Neural cell (in vitro differentiated cells): Measurements from ENCODE around the gene GIPC3.

Experiments
- EZH2 ChIP-seq: fragments of 200-600, 300-800 bp; shearing (Covaris generic), sonication (generic); IDR thresholded peaks from 2 replicates; pipeline ENCODE4 v1.6.1; 2014; ENCODE audit warnings: antibody characterized with exemption, low read length, borderline replicate concordance, mild to moderate bottlenecking; ENCODE audit not compliant: insufficient read depth, poor library complexity, severe bottlenecking
- POLR2AphosphoS5 ChIP-seq: IDR thresholded peaks from 2 replicates; pipeline ENCODE4 v1.6.1; 2012
- TAF1 ChIP-seq: IDR thresholded peaks from 2 replicates; pipeline ENCODE4 v1.6.1; 2012; ENCODE audit warnings: low read depth
- TF ChIP-seq, protein P1 (sequence below): fragments of 450-650 bp; IDR thresholded peaks from 2 replicates; pipeline ENCODE4 v1.5.1; 2014; ENCODE audit warnings: antibody characterized with exemption, mild to moderate bottlenecking, moderate library complexity; ENCODE audit not compliant: poor library complexity, severe bottlenecking

GRCh38 chr19:3606690-3607289, 21.5 kb downstream of the GIPC3 start, which contains the start of gene TBXA2R:
- TF ChIP-seq EZH2 (no peak), TAF1 (no peak), POLR2AphosphoS5 (no peak)
- TF ChIP-seq, protein P1, sequence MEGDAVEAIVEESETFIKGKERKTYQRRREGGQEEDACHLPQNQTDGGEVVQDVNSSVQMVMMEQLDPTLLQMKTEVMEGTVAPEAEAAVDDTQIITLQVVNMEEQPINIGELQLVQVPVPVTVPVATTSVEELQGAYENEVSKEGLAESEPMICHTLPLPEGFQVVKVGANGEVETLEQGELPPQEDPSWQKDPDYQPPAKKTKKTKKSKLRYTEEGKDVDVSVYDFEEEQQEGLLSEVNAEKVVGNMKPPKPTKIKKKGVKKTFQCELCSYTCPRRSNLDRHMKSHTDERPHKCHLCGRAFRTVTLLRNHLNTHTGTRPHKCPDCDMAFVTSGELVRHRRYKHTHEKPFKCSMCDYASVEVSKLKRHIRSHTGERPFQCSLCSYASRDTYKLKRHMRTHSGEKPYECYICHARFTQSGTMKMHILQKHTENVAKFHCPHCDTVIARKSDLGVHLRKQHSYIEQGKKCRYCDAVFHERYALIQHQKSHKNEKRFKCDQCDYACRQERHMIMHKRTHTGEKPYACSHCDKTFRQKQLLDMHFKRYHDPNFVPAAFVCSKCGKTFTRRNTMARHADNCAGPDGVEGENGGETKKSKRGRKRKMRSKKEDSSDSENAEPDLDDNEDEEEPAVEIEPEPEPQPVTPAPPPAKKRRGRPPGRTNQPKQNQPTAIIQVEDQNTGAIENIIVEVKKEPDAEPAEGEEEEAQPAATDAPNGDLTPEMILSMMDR, result no peak
